Measurements from ENCODE around the gene RBBP5. TPM values are rescaled to one million over a fixed set of nuclear protein-coding genes. Genes with fewer than 3 reads are reported as not detected.
A peak's percentile ranks its signal among the peaks of the same experiment; 100 is the strongest.

Gene RBBP5
- polyA plus RNA-seq, 1 donor from 2014 or later, result 24.2 TPM

- Histone ChIP-seq H3K4me2 (ENCODE audit: low read length) (no peak overlapping the region), H3K36me3 (ENCODE audit: insufficient read depth, low read length) (no peaks in the 10 kb centered on the region), H3F3A (ENCODE audit: insufficient read depth, low read length, poor library complexity, severe bottlenecking) (no peaks in the 10 kb centered on the region), H3K4me3 (ENCODE audit: low read length) (no peak overlapping the region), H3K9me3 (ENCODE audit: low read length) (no peaks in the 10 kb centered on the region), H2AFZ (ENCODE audit: low read depth, low read length) (no peak overlapping the region), H3K27ac (ENCODE audit: low read length) (no peak overlapping the region), H3K79me2 (replicated peaks; ENCODE audit: insufficient read depth, low read length) (no peaks in the 10 kb centered on the region), H3K27me3 (ENCODE audit: insufficient read depth, low read depth, low read length) (no peaks in the 10 kb centered on the region), H4K20me1 (ENCODE audit: insufficient read depth) (no peaks in the 10 kb centered on the region), H3K9me2 (ENCODE audit: insufficient read depth, low read length) (no peaks in the 10 kb centered on the region), H3K9ac (ENCODE audit: low read length) (peak overlapping the region; percentile 33)
- TF ChIP-seq EZH2 (IDR thresholded peaks at IDR 0.05; ENCODE audit: borderline replicate concordance, insufficient read depth, low read length, poor library complexity, severe bottlenecking) (no peak), EP300 (conservative IDR thresholded peaks at IDR 0.05; ENCODE audit: poor library complexity, severe bottlenecking) (no peak), RAD21 (conservative IDR thresholded peaks at IDR 0.05) (no peak), CTCF (IDR thresholded peaks at IDR 0.05; ENCODE audit: poor library complexity, severe bottlenecking) (no peak), SMC3 (conservative IDR thresholded peaks at IDR 0.05; ENCODE audit: poor library complexity) (no peak), POLR2AphosphoS5 (IDR thresholded peaks at IDR 0.05) (no peak), TAF1 (IDR thresholded peaks at IDR 0.05; ENCODE audit: low read depth) (no peak), MXI1 (conservative IDR thresholded peaks at IDR 0.05; ENCODE audit: poor library complexity, severe bottlenecking) (no peak), REST (IDR thresholded peaks at IDR 0.05; ENCODE audit: borderline replicate concordance) (no peak)
These were observed 59.5 kb downstream of the RBBP5 start for GRCh38 chr1:205062319-205062718.

GRCh38 chr1:205061665-205062069, 60.1 kb downstream of the RBBP5 start:
- H3K4me3 ChIP-seq (ENCODE audit: low read length), result no peak overlapping the region
- H4K20me1 ChIP-seq (ENCODE audit: insufficient read depth), result no peaks in the 10 kb centered on the region
- H3K36me3 ChIP-seq (ENCODE audit: insufficient read depth, low read length), result no peaks in the 10 kb centered on the region
- H3K79me2 ChIP-seq (replicated peaks; ENCODE audit: insufficient read depth, low read length), result no peaks in the 10 kb centered on the region
- no peak for TF ChIP-seq POLR2AphosphoS5 (IDR thresholded peaks at IDR 0.05)
- TF ChIP-seq REST (IDR thresholded peaks at IDR 0.05; ENCODE audit: borderline replicate concordance), result no peak
- peak; percentile 92 for TF ChIP-seq RAD21 (conservative IDR thresholded peaks at IDR 0.05)
- TF ChIP-seq CTCF (IDR thresholded peaks at IDR 0.05; ENCODE audit: poor library complexity, severe bottlenecking), result peak; percentile 96
- no peak for TF ChIP-seq TAF1 (IDR thresholded peaks at IDR 0.05; ENCODE audit: low read depth)
- TF ChIP-seq SMC3 (conservative IDR thresholded peaks at IDR 0.05; ENCODE audit: poor library complexity), result peak; percentile 99
- H3K9me3 ChIP-seq (ENCODE audit: low read length), result no peaks in the 10 kb centered on the region
- H2AFZ ChIP-seq (ENCODE audit: low read depth, low read length), result no peak overlapping the region
- H3F3A ChIP-seq (ENCODE audit: insufficient read depth, low read length, poor library complexity, severe bottlenecking), result no peaks in the 10 kb centered on the region
- no peak overlapping the region for H3K4me2 ChIP-seq (ENCODE audit: low read length)
- H3K27me3 ChIP-seq (ENCODE audit: insufficient read depth, low read depth, low read length), result no peaks in the 10 kb centered on the region
- H3K27ac ChIP-seq (ENCODE audit: low read length), result no peak overlapping the region
- H3K9me2 ChIP-seq (ENCODE audit: insufficient read depth, low read length), result no peaks in the 10 kb centered on the region
- peak overlapping the region; percentile 33 for H3K9ac ChIP-seq (ENCODE audit: low read length)

Measured in neural cell (in vitro differentiated cells).